Effector CD4-positive, alpha-beta T cell (primary cell): ENCODE data around the gene FAM111A.
"Not testable (repeated sequence)": the region's sequence is repeated elsewhere in the genome, so short reads cannot be mapped to it uniquely, and the experiment has no call there.

ENCODE experiments used
- DNase-seq: peaks from one replicate; pipeline ENCODE4 v3.0.0-alpha.2; 2020
- total RNA-seq: gene quantifications from one replicate; lab custom pipeline; 2026; lab: John Stamatoyannopoulos, UW

The FAM111A gene
- total RNA-seq, result 101 reads per million, percentile 83 among the genes with 10 or more reads in this experiment

DNA sequence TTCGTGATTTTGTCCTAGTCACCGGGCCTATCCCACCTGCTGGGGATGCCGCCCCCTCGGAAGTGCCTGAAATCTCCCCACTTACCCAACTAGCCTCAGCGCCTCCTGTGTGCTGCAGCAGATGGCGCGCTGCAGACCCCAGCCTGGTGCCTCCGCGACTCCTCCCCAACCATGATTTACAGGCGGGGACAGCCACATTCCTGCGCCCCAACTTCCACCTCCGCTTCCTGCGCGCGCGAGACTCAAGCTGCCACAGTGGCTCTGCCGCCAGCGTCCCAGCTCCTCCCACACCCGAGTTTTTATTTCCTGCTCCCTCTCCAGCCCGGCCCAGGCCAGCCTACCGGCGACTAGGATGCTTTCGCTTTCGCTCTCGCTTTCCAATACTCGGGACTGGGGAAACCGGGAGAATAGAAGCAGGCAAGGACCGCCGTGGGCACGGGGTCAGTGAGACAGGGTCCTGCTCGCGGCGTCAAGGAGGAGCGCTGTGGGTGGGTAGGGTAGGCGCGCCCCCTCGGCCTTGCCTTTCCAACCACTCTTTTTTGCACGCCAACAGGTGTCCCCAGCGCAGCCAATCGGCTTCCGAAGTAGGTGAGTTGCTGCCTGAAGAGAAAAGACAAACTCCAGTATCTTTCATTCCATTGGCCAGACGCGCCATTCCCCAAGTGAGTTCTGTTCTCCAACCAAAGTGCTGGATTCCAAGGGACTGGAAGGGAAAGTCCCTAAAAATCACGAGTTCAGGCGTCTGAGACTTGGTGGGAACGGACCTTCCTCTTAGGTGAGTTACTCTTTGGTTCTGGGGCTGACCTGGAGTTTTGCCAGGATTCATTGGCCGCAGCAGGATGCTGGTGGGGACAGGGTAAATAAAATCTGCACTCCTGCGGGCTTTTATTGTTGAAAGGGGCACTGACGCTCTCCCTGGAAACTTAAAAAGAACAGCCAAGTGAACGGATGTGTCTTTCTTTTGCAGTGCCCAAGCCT lies at the start of gene FAM111A:
Gene FAM111A (plus strand): TSS at position 327 of the 978 bp plus-strand sequence. CDS start 6,017 bp downstream, outside the sequence.
- peak; percentile 84 for DNase-seq

DNA sequence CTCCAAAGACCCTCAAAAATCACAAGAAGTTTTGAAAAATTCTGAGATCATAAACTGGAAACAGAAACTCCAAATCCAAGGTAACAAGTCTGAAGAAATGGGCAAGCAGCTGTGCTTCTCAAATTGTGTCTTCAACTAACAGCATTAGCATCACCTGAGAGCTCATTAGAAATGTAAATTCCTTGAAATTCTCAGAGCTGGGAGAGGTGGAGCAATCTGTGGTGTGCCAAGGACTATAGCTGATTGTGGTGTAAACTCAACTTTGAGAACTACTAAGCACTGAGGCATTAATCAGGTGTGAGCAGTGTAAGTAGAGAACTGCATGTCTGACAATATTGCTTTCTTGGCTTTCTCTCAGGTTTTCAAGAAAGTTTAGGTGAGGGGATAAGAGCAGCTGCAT lies 49.1 kb upstream of the FAM111A start:
- not testable (repeated sequence) for DNase-seq

- not testable (repeated sequence) for DNase-seq
Measured at GRCh38 chr11:59095225-59095624, 47.4 kb upstream of the FAM111A start.

DNA sequence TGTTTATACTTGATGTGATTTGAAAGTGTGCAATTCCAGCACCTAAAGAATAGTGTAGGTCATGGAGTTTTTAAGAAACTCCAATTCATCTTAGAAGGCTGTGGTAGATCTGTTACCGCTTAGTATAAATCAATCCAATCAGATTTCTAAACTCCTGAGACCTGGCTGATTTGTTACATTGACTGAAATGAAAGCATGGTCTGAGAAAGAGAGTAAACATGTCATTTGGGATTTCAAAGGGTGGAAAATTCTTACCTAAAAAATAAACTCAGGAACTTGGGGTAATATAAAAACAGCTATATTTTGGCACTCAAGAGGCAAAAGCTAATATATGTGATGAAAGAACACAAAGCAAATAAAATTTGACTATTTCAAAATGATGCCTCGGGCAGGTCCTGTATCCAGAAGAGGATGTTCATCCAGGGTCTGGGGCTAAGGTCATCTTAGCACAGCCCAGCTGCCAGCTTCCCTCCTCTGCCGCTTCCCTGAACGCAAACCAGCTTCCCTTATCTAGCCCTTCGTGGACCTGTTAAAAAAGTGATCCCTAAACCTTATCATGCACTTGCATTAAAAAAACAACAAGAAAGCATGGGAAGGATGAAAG lies 46.6 kb upstream of the FAM111A start:
- DNase-seq, result not testable (repeated sequence)

DNA sequence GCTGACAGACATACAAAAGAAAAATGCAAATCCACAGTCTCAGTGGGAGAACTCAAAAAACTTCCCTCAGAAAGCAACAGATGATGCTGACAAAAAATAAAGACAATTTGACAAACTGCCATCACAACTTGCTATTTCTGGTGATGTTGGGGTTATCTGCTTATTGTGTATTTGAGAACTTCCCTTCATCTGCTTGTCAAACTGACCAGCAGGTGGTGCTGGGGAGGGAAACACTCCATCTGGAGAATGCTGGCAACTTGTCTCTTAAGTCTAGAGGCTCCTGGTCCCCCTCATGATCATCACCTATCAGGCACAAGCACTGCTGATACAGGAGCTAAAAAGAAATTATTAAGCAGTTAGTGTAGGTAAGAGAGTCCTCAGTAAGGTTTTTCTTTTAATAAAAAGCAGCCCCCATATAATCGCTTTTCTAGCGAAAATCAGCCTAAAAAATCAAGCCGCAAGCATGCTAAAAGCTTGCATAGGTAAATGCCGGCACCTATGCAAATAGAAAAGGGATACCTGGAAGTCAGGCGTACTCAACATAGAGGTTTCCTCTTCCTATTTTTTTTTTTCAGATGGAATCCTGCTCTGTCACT lies 45.4 kb upstream of the FAM111A start:
- peak; percentile 60 for DNase-seq

DNA sequence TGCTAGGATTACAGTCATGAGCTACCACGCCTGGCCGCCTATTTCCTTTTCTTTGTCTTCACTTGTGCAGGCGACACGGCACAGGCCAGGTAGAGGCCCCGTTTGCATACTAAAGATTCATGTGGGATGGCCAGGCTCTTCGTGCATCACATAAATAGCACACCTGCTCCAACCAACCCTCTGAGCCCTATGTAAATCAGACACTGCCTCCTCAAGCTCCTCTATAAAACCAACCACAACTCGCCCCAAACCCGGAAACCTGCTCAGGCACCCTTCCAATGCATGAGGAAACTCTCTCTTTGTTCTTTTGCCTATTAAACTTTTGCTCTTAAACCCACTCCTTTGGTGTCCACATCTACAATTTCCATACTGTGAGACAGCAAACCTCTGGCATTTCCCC lies 44.7 kb upstream of the FAM111A start:
- not testable (repeated sequence) for DNase-seq

DNA sequence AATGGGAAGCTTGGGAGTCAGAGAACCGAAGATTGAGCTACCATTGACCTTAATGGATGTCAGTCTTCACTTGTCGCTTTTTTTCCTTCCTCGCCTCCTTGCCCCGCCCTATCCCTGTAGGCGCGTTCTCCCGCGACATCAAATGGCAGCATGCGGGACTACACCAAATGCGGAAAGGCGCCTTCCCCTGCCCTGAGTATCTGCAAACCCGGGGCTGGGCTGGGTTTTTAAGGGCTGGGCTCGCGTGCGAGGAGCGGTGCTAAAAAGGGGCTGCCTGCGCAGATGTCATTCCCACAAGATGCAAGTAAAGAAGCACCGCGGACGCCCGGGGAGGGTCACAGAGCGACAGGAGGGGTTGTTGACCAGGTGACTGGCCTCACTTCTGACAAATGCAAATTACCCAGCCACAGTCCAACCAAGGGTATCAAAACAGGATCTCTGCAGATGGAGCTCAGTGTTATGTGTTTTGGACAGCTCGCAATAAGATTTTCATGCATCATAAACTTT lies 40.3 kb upstream of the FAM111A start:
- DNase-seq, result peak; percentile 14

DNA sequence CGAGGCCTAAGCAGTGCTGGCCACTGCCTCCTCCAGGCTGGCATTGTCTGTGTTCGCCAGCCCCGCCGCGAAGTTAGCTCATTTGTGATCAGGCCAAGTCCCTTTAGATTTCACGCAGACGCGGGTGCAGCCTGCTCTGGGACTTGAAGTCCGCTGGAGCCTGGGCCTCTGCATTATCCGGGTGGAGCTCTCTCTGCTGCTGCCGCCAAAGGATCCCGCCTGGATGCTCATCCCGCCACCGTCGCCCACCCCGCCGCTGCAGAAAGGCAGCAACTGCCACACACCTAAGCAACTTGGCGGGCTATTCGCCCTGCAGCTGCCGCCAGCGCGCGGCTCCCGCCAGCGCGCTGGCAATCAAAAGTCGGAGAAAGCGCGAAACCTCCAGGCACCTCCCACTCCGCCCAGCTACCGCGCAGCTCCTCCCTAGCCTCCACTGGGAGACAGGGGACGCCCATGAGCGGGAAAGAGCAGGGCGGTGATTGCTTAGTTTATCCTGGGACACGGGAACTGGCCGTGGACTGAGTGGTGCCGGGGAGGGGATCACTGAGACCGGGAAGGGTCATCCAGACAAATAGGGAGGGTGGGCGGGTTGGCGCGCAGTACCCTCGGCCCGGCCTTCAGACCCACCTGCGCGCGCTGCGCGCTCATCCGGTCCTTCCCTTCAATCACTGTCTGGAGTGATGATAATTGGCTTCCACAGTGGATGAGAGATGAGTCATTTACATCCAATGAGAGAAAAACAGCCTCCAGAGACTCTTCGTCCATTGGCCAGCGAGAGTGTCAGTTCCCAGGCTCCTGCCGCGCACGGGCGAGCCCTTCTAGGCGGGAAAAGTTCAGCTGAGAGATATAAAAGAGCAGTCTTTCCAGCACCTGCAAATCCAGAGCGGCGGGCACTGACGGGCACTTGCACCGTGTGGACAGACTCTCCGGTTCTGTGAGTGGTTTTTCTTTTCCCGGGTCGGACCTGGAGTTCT lies 36.0 kb upstream of the FAM111A start, which contains the start of gene FAM111B:
Gene FAM111B (plus strand): TSS at position 875 of the 974 bp plus-strand sequence. CDS start 2,389 bp downstream, outside the sequence.
- DNase-seq, result peak; percentile 38

- DNase-seq, result not testable (repeated sequence)
Measured at GRCh38 chr11:59107721-59108120, 34.9 kb upstream of the FAM111A start.

DNA sequence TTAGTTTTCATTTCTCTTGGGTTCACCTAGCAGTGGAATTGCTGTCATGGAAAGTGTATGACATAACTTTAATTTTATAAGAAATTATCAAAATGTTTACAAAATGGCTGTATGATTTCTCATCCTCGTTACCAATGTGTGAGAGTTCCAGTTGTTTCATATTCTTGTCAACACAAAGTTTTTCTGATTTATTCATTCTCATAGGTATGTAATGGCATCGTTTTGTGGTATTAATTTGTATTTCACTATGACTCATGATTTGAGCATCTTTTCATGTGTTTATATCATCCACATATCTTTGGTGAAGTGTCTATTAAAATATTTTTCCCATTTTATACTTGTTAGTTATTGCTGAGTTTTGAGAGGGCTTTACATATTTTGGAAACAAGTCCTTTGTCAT lies 30.2 kb upstream of the FAM111A start:
- no peak for DNase-seq

DNA sequence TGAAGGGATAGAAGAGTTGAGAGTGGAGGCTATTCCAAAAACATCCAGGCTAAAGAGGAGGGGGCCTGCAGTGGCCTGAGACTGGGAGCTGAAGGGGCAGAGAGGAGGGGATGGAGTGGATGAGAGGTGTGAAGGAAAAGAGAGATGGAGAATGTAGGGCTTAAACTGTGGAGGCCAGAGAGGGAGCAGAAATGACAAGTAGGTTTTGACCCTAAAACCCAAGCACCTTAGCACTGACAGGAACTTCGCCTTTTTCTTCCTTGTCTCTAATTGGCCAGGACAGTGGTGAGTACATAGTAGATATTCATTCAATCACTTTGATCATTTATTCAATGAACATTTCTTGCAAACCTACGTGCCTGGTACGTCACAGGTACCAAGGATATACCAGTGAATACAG lies 28.3 kb upstream of the FAM111A start:
- no peak for DNase-seq

- no peak for DNase-seq
Measured at GRCh38 chr11:59115553-59115952, 27.1 kb upstream of the FAM111A start.

GRCh38 chr11:59117774-59118173 lies 24.9 kb upstream of the FAM111A start:
- DNase-seq, result no peak

DNA sequence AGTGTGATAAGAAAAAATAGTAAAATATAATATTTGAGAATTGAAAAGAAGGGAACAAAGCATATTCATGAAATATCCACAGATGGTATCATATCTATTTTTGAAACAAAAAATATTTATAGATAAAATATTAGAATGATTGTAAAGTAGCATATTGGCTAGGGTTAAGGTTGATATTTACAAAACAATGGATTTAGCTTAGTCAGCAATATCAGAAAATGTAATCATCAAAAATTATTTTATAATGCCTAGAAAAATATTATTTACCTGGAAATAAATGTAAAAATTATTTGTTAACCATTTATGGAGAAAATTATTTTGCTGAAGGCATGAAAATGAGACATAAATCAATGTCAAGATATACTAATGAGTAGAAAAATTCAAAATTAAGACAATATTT lies 22.8 kb upstream of the FAM111A start:
- DNase-seq, result no peak

DNA sequence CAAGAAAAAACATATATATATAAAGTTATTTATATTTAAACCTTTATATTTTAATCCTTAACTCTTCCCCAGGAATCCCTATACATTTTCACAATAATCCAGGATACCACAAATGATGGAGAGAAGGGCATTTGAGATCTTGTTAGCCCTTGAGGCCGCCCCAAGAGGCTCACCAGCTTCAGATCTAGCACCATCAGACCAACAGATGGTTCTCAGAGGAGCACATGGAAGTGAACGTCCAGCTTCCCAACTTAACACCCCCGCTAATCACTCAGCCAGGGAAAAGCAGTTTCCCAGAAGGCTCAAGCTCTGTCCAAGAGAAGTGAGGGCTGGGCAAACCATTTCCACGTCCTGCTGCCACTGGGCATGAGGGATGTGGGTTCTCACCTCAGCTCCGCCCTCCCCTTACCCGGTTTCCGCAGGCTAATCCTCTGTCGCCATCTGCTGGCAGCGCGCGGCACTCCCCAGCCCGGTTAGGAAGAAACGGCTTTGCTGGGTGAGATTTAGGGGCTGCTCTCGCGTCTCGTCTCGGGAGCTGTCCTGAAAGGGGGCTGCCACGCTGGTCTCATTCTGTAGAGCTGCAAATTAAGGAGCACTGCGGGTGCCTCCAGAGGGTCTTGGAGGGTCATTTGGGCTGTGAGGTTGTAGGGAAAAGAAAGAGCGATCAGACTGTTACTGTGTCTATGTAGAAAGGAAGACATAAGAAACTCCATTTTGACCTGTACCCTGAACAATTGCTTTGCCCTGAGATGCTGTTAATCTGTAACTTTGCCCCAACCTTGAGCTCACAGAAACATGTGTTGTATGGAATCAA lies 6.8 kb upstream of the FAM111A start:
- DNase-seq, result peak; percentile 84

GRCh38 chr11:59136551-59136950 lies 6.1 kb upstream of the FAM111A start:
- DNase-seq, result not testable (repeated sequence)

DNA sequence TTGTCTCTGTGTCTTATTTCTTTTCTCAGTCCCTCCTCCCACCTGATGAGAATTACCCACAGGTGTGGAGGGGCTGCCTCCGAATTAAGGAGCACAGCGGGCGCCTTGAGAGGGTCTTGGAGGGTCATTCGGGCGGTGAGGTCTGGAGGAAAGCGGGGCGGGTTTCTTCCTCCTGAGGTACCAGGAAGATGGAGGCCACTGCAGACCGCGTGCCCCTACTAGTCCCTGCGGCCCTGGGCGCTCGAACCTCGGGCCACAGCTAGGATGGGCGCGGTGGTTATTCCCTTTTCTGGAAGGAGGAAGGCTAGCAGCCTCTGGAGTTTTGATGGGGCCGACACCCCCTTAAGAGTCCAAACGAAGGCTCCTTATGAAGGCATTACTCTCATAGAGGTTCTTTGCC lies 5.5 kb upstream of the FAM111A start:
- DNase-seq, result no peak

DNA sequence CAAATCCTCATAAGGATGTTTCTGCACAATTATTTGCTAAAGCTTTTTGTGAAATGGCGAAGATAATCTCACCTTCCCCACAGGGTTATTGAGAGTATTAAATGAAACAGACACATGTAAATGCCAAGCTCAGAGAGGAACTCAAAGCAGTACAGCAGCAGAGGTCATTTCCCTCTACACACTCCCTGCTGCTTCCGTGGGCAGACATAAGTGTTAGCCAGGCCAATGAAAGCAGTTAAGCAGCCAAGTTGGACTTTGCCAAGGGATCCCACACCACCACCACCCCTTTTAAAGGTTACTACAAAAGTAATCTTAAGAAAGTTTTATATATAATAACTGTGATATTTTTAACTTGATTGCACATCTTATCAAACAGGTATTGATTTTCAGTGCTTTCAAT lies 4.0 kb upstream of the FAM111A start:
- no peak for DNase-seq

GRCh38 chr11:59141191-59141590 lies 1.5 kb upstream of the FAM111A start:
- DNase-seq, result no peak

GRCh38 chr11:59141673-59142460 lies 789 bp upstream of the FAM111A start:
- no peak for DNase-seq
